DOHH2 (cell line): Measurements from ENCODE around the gene PLXNA1.

Experiments used
- H3F3A ChIP-seq: fragments of 200-600 bp; sonication (generic), shearing (Covaris generic); 2 replicates; pipeline ENCODE4 v1.6.0; 2016; ENCODE audit warnings: antibody characterized with exemption, mild to moderate bottlenecking; ENCODE audit not compliant: control insufficient read depth, insufficient read depth
- H3K27ac ChIP-seq: fragments of 200-600 bp; sonication (generic); 2 replicates; pipeline ENCODE4 v1.5.1; 2014; ENCODE audit warnings: low read depth, mild to moderate bottlenecking, low read length, moderate library complexity
- H3K27me3 ChIP-seq: fragments of 200-600 bp; sonication (generic); 2 replicates; pipeline ENCODE4 v1.6.1; 2014; ENCODE audit warnings: mild to moderate bottlenecking, low read length, mixed read lengths; ENCODE audit not compliant: control insufficient read depth
- H3K36me3 ChIP-seq: fragments of 200-600 bp; sonication (generic); 2 replicates; pipeline ENCODE4 v1.6.1; 2014; ENCODE audit warnings: mild to moderate bottlenecking, low read length, moderate library complexity, mixed read lengths; ENCODE audit not compliant: control insufficient read depth
- H3K4me1 ChIP-seq: fragments of 200-600 bp; sonication (generic); 2 replicates; pipeline ENCODE4 v1.6.1; 2014; ENCODE audit warnings: mild to moderate bottlenecking, low read length, mixed read lengths; ENCODE audit not compliant: control insufficient read depth
- H3K4me2 ChIP-seq: fragments of 200-600 bp; sonication (generic); 2 replicates; pipeline ENCODE4 v1.6.0; 2014; ENCODE audit warnings: mild to moderate bottlenecking, low read length, moderate library complexity
- H3K4me3 ChIP-seq: fragments of 200-600 bp; sonication (generic); 2 replicates; pipeline ENCODE4 v1.5.1; 2014; ENCODE audit warnings: mild to moderate bottlenecking, low read length, mixed read lengths
- H3K79me2 ChIP-seq: fragments of 200-600 bp; sonication (generic); 2 replicates; pipeline ENCODE4 v1.6.1; 2014; ENCODE audit warnings: mild to moderate bottlenecking, low read length, mixed read lengths; ENCODE audit not compliant: control insufficient read depth
- H3K9me2 ChIP-seq: fragments of 200-600 bp; sonication (generic); replicated peaks from 2 replicates; pipeline ENCODE4 v1.6.1; 2014; ENCODE audit warnings: mild to moderate bottlenecking, low read length, mixed read lengths; ENCODE audit not compliant: control insufficient read depth
- H3K9me3 ChIP-seq: fragments of 200-600 bp; sonication (generic); 2 replicates; pipeline ENCODE4 v1.6.1; 2014; ENCODE audit warnings: antibody characterized with exemption, low read length, mixed read lengths; ENCODE audit not compliant: control insufficient read depth, insufficient read depth
- H4K20me1 ChIP-seq: fragments of 200-600 bp; sonication (generic); 2 replicates; pipeline ENCODE4 v1.6.0; 2014; ENCODE audit warnings: low read depth, mild to moderate bottlenecking, antibody characterized with exemption, low read length, moderate library complexity; ENCODE audit not compliant: control insufficient read depth, insufficient read depth
- EZH2phosphoT487 ChIP-seq: fragments of 200-600 bp; sonication (generic); IDR thresholded peaks from 2 replicates; pipeline ENCODE4 v1.6.1; 2017; ENCODE audit warnings: borderline replicate concordance, mild to moderate bottlenecking, antibody characterized with exemption, low read length, moderate library complexity, mixed read lengths
- TF ChIP-seq, protein P1 (sequence below): fragments of 200-600 bp; sonication (generic); IDR thresholded peaks from one replicate; pipeline ENCODE4 v1.5.1; 2014; ENCODE audit warnings: antibody characterized with exemption, mild to moderate bottlenecking, low read depth, low read length; ENCODE audit not compliant: poor library complexity, severe bottlenecking

The PLXNA1 gene

DNA sequence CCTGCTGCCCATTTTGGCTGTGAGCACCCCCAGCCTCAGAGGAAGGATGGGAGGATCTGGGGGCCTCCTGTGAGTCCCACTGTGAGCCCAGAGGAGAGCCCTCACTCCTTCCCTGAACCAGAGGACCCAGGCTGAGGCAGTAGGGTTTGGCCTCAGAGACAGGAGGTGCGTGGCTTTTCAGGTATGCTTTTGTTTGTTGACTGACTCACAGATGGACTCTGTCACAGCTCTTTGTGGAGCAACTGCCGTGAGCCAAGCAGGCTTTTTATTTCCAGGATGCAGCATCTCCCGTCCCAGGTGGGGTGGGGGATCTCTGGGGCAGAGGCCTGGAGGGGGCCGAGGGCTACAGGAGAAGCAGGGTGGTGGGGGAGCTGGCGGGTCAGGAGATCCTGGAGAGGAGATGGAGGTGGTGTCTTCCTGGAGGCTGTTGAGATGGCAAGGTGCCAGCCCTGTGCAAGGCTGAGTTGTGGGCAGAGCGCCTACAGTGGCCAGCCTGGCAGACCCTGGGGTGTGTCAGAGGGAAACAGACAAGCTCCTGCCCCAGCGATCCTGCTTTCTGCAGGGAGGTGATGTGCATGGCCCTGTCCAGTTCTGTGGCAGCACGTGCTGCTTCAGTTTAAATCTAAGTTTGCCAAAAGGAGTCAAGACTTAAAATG lies 24.0 kb downstream of the PLXNA1 start:
- H3K36me3 ChIP-seq = no peaks in the 10 kb centered on the region
- H3K9me3 ChIP-seq = no peaks in the 10 kb centered on the region
- H3K4me2 ChIP-seq = no peak overlapping the region
- no peak overlapping the region for H3K27ac ChIP-seq
- no peak overlapping the region for H3K4me3 ChIP-seq
- no peaks in the 10 kb centered on the region for H3F3A ChIP-seq
- H3K4me1 ChIP-seq = no peaks in the 10 kb centered on the region
- no peaks in the 10 kb centered on the region for H3K27me3 ChIP-seq
- H4K20me1 ChIP-seq = no peaks in the 10 kb centered on the region
- H3K9me2 ChIP-seq = no peaks in the 10 kb centered on the region
- TF ChIP-seq EZH2phosphoT487 = no peak
- TF ChIP-seq, protein P1, sequence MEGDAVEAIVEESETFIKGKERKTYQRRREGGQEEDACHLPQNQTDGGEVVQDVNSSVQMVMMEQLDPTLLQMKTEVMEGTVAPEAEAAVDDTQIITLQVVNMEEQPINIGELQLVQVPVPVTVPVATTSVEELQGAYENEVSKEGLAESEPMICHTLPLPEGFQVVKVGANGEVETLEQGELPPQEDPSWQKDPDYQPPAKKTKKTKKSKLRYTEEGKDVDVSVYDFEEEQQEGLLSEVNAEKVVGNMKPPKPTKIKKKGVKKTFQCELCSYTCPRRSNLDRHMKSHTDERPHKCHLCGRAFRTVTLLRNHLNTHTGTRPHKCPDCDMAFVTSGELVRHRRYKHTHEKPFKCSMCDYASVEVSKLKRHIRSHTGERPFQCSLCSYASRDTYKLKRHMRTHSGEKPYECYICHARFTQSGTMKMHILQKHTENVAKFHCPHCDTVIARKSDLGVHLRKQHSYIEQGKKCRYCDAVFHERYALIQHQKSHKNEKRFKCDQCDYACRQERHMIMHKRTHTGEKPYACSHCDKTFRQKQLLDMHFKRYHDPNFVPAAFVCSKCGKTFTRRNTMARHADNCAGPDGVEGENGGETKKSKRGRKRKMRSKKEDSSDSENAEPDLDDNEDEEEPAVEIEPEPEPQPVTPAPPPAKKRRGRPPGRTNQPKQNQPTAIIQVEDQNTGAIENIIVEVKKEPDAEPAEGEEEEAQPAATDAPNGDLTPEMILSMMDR = no peak
- no peaks in the 10 kb centered on the region for H3K79me2 ChIP-seq

GRCh38 chr3:127008236-127008635 lies 25.3 kb downstream of the PLXNA1 start:
- Histone ChIP-seq H3K36me3 (no peaks in the 10 kb centered on the region), H3K27ac (no peak overlapping the region), H3K79me2 (no peaks in the 10 kb centered on the region), H3K4me2 (no peak overlapping the region), H4K20me1 (no peaks in the 10 kb centered on the region), H3K4me1 (no peaks in the 10 kb centered on the region), H3K4me3 (no peak overlapping the region), H3K9me3 (no peaks in the 10 kb centered on the region), H3K9me2 (no peaks in the 10 kb centered on the region), H3F3A (no peaks in the 10 kb centered on the region), H3K27me3 (no peaks in the 10 kb centered on the region)
- TF ChIP-seq, protein P1 = no peak
- no peak for TF ChIP-seq EZH2phosphoT487

- Histone ChIP-seq H3K4me3 (no peak overlapping the region), H3K27me3 (no peaks in the 10 kb centered on the region), H3K27ac (no peak overlapping the region), H4K20me1 (no peaks in the 10 kb centered on the region), H3F3A (no peaks in the 10 kb centered on the region), H3K9me2 (no peaks in the 10 kb centered on the region), H3K4me2 (no peak overlapping the region), H3K4me1 (no peaks in the 10 kb centered on the region), H3K36me3 (no peaks in the 10 kb centered on the region), H3K79me2 (no peaks in the 10 kb centered on the region), H3K9me3 (no peaks in the 10 kb centered on the region)
- TF ChIP-seq, protein P1 = no peak
- no peak for TF ChIP-seq EZH2phosphoT487
Observed at GRCh38 chr3:127009531-127009930, 26.6 kb downstream of the PLXNA1 start.
